Measurements from ENCODE around the gene MCU. TPM values are rescaled to one million over a fixed set of nuclear protein-coding genes. Genes with fewer than 3 reads are reported as not detected.

MCU gene
- total RNA-seq, 1 experiment from 2014 or later, result 18.7 TPM

DNA sequence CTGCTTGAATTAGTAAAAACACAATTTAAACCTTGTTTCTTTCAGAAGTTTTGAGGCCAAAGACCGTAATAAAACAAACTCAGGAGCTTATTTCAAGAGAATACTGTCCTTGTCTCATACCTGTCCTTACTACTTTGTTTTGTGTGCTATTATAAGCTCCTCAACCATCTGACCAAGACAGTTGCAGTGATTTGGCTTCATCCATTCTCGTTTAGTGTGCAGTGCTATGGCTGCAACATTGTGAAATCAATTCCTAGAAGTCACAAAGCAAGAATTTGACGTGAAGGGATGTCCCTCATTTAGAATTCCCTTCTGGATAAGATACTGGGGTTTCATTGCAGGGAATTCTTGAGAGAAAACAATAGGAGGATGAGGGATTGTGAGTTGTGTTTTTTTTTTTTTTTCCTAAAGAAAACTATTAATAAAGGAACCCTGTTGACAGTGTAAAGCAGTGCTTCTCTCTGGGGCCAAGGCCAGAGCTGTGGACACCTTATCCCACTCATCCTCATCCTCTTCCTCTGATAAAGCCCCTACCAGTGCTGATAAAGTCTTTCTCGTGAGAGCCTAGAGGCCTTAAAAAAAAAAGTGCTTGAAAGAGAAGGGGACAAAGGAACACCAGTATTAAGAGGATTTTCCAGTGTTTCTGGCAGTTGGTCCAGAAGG, 201.3 kb downstream of the MCU start, which contains the start of gene OIT3:
Gene OIT3 (plus strand): TSS at position 604 of the 663 bp plus-strand sequence. CDS start 60 bp downstream, outside the sequence.
- Histone ChIP-seq H3K4me1 (ENCODE audit: insufficient read depth, low read length, poor library complexity, severe bottlenecking) (no peaks in the 10 kb centered on the region), H3K27ac (ENCODE audit: low read depth, low read length, poor library complexity, severe bottlenecking) (no peak within 1 kb of the TSS), H3K27me3 (replicated peaks; ENCODE audit: insufficient read depth, low read depth, low read length, poor library complexity) (no peaks in the 10 kb centered on the region), H3K4me3 (ENCODE audit: low read depth, low read length, poor library complexity, severe bottlenecking) (no peak within 1 kb of the TSS), H3K36me3 (ENCODE audit: insufficient read depth, low read length, poor library complexity, severe bottlenecking) (no peaks in the 10 kb centered on the region), H3K9me3 (ENCODE audit: low read depth, low read length, poor library complexity, severe bottlenecking) (no peaks in the 10 kb centered on the region)
- ChIA-PET CTCF (interaction anchor here (0.6 kb wide), 1 partner anchor 210 kb away, joined by 3 read pairs; no protein-coding TSS in a partner anchor), POLR2A (ENCODE audit: low non-redundant PET) (no interaction called here)
- DNase-seq (ENCODE audit: low spot score), result no peak
- no TSS peak for BruUV-seq (replicated peaks)
- intact Hi-C loops (cut with micrococcal nuclease; ENCODE audit: unreplicated experiment), result no loop called here
- TF ChIP-seq CTCF (conservative IDR thresholded peaks at IDR 0.05; ENCODE audit: low read depth, low read length) (no peak), EZH2 (IDR thresholded peaks at IDR 0.05; ENCODE audit: borderline replicate concordance, low read depth, low read length, poor library complexity, severe bottlenecking) (no peak)

DNA sequence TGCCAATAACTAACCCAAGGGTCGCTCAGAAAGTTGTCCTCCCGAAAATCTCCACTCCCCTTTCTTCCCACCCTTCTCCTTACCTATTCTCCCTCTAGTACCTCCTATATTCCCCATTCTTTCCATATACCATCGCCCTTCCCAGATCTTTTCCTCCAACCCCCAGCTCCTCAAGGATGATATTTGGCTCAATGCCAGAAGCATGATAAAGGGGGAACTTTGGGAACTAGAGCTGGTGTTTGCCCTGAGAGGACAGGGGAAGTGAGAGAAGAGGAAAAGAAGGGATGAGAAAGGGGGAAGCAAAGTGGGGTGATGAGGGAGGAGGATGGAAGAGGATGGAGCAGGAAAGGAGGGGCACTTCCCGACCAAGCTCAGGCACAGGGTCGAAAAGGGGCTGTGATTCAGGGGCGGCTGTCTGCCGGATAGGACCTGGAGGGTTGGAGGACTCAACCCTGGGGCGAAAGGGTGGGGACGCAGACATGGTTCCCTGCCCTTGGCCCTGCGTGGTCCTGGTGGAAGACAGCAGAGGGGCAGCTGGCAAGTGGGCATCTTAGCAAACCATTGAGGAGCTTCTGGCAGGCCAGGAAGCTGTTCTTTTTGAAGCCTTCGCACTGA, 203.4 kb downstream of the MCU start:
- intact Hi-C loops (cut with micrococcal nuclease; ENCODE audit: unreplicated experiment), result no loop called here
- POLR2A ChIA-PET (ENCODE audit: low non-redundant PET), result interaction anchor here (0.5 kb wide), 1 partner anchor 207 kb away, joined by 8 read pairs; no protein-coding TSS in a partner anchor
- Histone ChIP-seq H3K27me3 (replicated peaks; ENCODE audit: insufficient read depth, low read depth, low read length, poor library complexity) (no peaks in the 10 kb centered on the region), H3K36me3 (ENCODE audit: insufficient read depth, low read length, poor library complexity, severe bottlenecking) (no peaks in the 10 kb centered on the region), H3K4me1 (ENCODE audit: insufficient read depth, low read length, poor library complexity, severe bottlenecking) (no peaks in the 10 kb centered on the region), H3K9me3 (ENCODE audit: low read depth, low read length, poor library complexity, severe bottlenecking) (no peaks in the 10 kb centered on the region), H3K27ac (ENCODE audit: low read depth, low read length, poor library complexity, severe bottlenecking) (no peak overlapping the region), H3K4me3 (ENCODE audit: low read depth, low read length, poor library complexity, severe bottlenecking) (no peak overlapping the region)
- no TSS peak for BruUV-seq (replicated peaks)
- TF ChIP-seq EZH2 (IDR thresholded peaks at IDR 0.05; ENCODE audit: borderline replicate concordance, low read depth, low read length, poor library complexity, severe bottlenecking) (no peak), CTCF (conservative IDR thresholded peaks at IDR 0.05; ENCODE audit: low read depth, low read length) (no peak)
- DNase-seq (ENCODE audit: low spot score), result no peak
- CTCF ChIA-PET, result no interaction called here

DNA sequence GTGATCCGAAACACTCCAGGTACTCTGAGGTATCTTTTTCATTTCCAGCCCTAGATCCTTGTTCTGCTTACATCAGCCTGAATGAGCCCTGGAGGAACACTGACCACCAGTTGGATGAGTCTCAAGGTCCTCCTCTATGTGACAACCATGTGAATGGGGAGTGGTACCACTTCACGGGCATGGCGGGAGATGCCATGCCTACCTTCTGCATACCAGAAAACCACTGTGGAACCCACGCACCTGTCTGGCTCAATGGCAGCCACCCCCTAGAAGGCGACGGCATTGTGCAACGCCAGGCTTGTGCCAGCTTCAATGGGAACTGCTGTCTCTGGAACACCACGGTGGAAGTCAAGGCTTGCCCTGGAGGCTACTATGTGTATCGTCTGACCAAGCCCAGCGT, 206.7 kb downstream of the MCU start:
- intact Hi-C loops (cut with micrococcal nuclease; ENCODE audit: unreplicated experiment), result no loop called here
- H3K9me3 ChIP-seq (ENCODE audit: low read depth, low read length, poor library complexity, severe bottlenecking), result no peaks in the 10 kb centered on the region
- no peak for TF ChIP-seq CTCF (conservative IDR thresholded peaks at IDR 0.05; ENCODE audit: low read depth, low read length)
- TF ChIP-seq EZH2 (IDR thresholded peaks at IDR 0.05; ENCODE audit: borderline replicate concordance, low read depth, low read length, poor library complexity, severe bottlenecking), result no peak
- no peaks in the 10 kb centered on the region for H3K4me1 ChIP-seq (ENCODE audit: insufficient read depth, low read length, poor library complexity, severe bottlenecking)
- no TSS peak for BruUV-seq (replicated peaks)
- POLR2A ChIA-PET (ENCODE audit: low non-redundant PET), result no interaction called here
- H3K27ac ChIP-seq (ENCODE audit: low read depth, low read length, poor library complexity, severe bottlenecking), result no peak overlapping the region
- no peak for DNase-seq (ENCODE audit: low spot score)
- H3K4me3 ChIP-seq (ENCODE audit: low read depth, low read length, poor library complexity, severe bottlenecking), result no peak overlapping the region
- H3K36me3 ChIP-seq (ENCODE audit: insufficient read depth, low read length, poor library complexity, severe bottlenecking), result no peaks in the 10 kb centered on the region
- no peaks in the 10 kb centered on the region for H3K27me3 ChIP-seq (replicated peaks; ENCODE audit: insufficient read depth, low read depth, low read length, poor library complexity)
- CTCF ChIA-PET, result no interaction called here

Data from A673 (cell line).